OCI-M1 (cell line): ENCODE measurements around the gene LHX4.

ENCODE experiments used
- DNase-seq: peaks from one replicate; lab custom pipeline; 2025; lab: John Stamatoyannopoulos, UW

Gene LHX4

GRCh38 chr1:180272395-180272794, 42.3 kb downstream of the LHX4 start:
- no peak for DNase-seq

GRCh38 chr1:180273066-180273465, 43.0 kb downstream of the LHX4 start:
- DNase-seq: no peak

- DNase-seq: no peak
Measured at GRCh38 chr1:180274221-180274620, 44.2 kb downstream of the LHX4 start.

- DNase-seq: no peak
Measured at GRCh38 chr1:180275726-180276125, 45.7 kb downstream of the LHX4 start.

GRCh38 chr1:180277476-180278193, 47.6 kb downstream of the LHX4 start:
- no peak for DNase-seq

- no peak for DNase-seq
Measured at GRCh38 chr1:180278194-180278515, 48.1 kb downstream of the LHX4 start.

- DNase-seq: no peak
Measured at GRCh38 chr1:180278596-180279395, 48.7 kb downstream of the LHX4 start.

- DNase-seq: no peak
Measured at GRCh38 chr1:180279651-180280050, 49.6 kb downstream of the LHX4 start.

GRCh38 chr1:180280617-180281016, 50.6 kb downstream of the LHX4 start:
- DNase-seq: no peak

GRCh38 chr1:180281490-180281889, 51.4 kb downstream of the LHX4 start:
- no peak for DNase-seq

- no peak for DNase-seq
Measured at GRCh38 chr1:180282401-180283044, 52.5 kb downstream of the LHX4 start.

- DNase-seq: no peak
Measured at GRCh38 chr1:180283098-180283497, 53.0 kb downstream of the LHX4 start.

GRCh38 chr1:180286417-180286816, 56.4 kb downstream of the LHX4 start:
- no peak for DNase-seq

GRCh38 chr1:180287988-180288705, 58.1 kb downstream of the LHX4 start:
- no peak for DNase-seq

GRCh38 chr1:180288940-180289339, 58.9 kb downstream of the LHX4 start:
- DNase-seq: peak; percentile 37

- no peak for DNase-seq
Measured at GRCh38 chr1:180290265-180291001, 60.4 kb downstream of the LHX4 start.

- DNase-seq: peak; percentile 29
Measured at GRCh38 chr1:180291004-180291403, 60.9 kb downstream of the LHX4 start.

- no peak for DNase-seq
Measured at GRCh38 chr1:180294711-180295110, 64.6 kb downstream of the LHX4 start.

GRCh38 chr1:180295999-180296398, 65.9 kb downstream of the LHX4 start:
- no peak for DNase-seq

GRCh38 chr1:180299479-180300221, 69.6 kb downstream of the LHX4 start:
- DNase-seq: no peak

- DNase-seq: no peak
Measured at GRCh38 chr1:180301135-180301742, 71.2 kb downstream of the LHX4 start.
